ENCODE measurements around the gene NR2F6. TPM values are rescaled to one million over a fixed set of nuclear protein-coding genes. Genes with fewer than 3 reads are reported as not detected.
"Not testable (repeated sequence)": the region's sequence is repeated elsewhere in the genome, so short reads cannot be mapped to it uniquely, and the experiment has no call there.

Gene NR2F6
- total RNA-seq, 4 donors from 2014 or later = 57.2 to 119 (median 83.6) TPM

DNA sequence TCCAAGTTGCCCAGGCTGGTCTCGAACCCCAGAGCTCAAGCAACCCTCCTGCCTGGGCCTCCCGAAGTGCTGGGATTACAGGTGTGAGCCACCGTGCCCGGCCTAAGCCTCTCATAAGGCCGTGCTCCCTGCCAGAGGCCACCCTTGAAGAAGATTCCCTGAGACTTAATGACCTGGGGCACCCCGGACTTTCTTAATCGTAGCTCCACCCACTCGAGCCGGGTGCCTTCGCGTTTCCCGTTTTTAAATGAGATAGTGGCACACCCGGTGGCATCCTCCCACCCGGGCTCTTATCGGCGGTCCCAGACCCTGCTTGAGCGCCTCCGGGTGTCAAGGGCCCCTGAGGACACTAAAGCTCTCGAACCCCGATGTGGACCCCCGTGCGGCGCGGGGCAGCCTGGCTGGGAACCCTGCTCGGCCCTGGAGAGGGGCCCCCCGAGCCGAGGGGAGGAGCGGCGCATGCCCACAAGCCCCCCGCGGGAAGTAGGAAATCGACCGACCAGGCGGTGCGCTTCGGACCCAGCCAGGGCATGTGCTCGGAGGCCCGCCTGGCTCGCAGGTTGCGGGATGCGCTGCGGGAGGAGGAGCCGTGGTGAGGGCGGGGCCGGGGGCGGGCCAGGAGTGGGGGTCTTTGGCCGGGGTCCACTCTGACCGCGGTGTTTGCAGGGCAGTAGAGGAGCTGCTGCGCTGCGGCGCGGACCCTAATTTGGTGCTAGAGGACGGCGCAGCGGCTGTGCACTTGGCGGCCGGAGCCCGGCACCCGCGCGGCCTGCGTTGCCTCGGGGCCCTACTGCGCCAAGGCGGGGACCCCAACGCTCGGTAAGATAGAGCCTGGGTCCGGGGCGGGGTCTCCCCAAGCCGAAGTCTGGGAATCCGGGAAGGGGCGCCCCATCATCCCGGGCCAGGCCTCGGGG is 35.9 kb upstream of the NR2F6 start, which contains the start of gene ANKLE1:
Gene ANKLE1, plus strand, starts transcription at position 511 of the 914 bp plus-strand sequence. Its CDS starts 20 bp downstream, at position 531.
- intact Hi-C loops (cut with DNase I; ENCODE audit: low total_unique reads) = loop anchor here (10.0 kb wide), 1 partner anchor 77 kb away; no protein-coding TSS in a partner anchor

DNA sequence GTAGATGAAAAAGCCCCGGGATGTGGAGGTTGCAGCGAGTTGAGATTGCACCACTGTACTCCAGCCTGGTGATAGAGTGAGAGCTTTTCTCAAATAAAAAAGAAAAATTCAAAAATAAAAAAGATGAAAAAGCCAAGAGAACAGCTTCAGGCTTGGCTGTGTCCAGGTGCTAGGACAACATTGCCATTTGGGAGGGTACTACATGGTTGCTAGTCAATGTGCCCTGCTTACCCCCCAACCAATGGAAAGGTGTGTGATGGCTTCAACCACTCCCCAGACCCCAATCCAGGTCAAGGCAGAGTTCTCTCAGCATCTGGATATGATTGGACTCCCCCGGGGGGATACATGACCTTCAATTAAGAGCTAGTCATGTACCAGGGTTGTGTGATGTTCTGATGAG is 33.7 kb upstream of the NR2F6 start:
- intact Hi-C loops (cut with DNase I; ENCODE audit: low total_unique reads) = no loop called here
- WGBS, 2 donors = 83 to 87% methylated on average over 3 of the region's 3 CpGs
- no peak overlapping the region for H3K4me3 ChIP-seq (ENCODE audit: low read depth, poor library complexity, severe bottlenecking)
- TF ChIP-seq CTCF (IDR thresholded peaks at IDR 0.05) (no peak), POLR2A (IDR thresholded peaks at IDR 0.05) (no peak)
- no peak for DNase-seq (ENCODE audit: low spot score in 2 of 2)

More for the DNA sequence above, 35.9 kb upstream of the NR2F6 start, which contains the start of gene ANKLE1:
- WGBS, 2 donors = 6 to 12% methylated on average over 27 to 49 of the region's 75 CpGs
- TF ChIP-seq POLR2A (IDR thresholded peaks at IDR 0.05) = no peak
- TF ChIP-seq CTCF (IDR thresholded peaks at IDR 0.05) = no peak
- no peak within 1 kb of the TSS for H3K4me3 ChIP-seq (ENCODE audit: low read depth, poor library complexity, severe bottlenecking)
- no peak for DNase-seq (ENCODE audit: low spot score in 2 of 2)

DNA sequence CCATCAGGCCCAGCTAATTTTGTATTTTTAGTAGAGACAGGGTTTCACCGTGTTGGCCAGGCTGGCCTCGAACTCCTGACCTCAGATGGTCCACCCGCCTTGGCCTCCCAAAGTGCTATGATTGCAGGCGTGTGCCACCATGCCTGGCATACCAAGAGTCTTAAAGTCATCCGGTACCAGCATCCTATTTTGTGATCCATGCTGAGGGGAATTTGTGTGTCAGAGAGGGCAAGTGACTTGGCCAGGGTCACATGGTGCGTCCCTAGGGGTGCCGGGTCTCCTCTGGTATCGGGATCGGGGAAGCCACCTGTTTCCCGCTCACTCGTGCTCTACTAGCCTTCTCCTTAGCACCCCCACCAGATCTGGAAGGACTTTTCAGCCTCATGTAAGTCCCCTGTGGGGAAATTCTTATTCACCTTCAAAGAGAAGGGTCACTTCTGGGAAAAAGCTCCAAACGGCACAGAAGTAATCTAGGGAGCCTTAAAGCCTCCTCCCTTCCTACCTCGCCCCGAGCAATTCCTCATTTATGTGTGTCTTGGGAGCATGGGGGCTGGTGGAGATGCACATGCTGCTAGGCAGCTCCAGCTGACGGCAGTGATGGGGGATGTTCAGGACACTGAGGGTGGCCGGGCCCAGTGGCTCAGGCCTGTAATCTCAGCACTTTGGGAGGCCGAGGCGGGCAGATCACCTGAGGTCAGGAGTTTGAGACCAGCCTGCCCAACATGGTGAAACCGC is 29.9 kb upstream of the NR2F6 start:
- intact Hi-C loops (cut with DNase I; ENCODE audit: low total_unique reads) = no loop called here
- DNase-seq (ENCODE audit: low spot score in 2 of 2) = no peak
- WGBS, 2 donors = 87 to 93% methylated on average over 19 of the region's 19 CpGs
- no peak overlapping the region for H3K4me3 ChIP-seq (ENCODE audit: low read depth, poor library complexity, severe bottlenecking)
- TF ChIP-seq CTCF (IDR thresholded peaks at IDR 0.05) (no peak), POLR2A (IDR thresholded peaks at IDR 0.05) (no peak)

GRCh38 chr19:17274892-17275291 is 29.2 kb upstream of the NR2F6 start:
- H3K4me3 ChIP-seq (ENCODE audit: low read depth, poor library complexity, severe bottlenecking); intact Hi-C loops (cut with DNase I; ENCODE audit: low total_unique reads); DNase-seq (ENCODE audit: low spot score in 2 of 2): not testable (repeated sequence)
- 96% methylated on average over 3 of the region's 3 CpGs for WGBS, 2 donors

- WGBS, 2 donors = 92 to 96% methylated on average over 13 of the region's 13 CpGs
- no peak for TF ChIP-seq CTCF (IDR thresholded peaks at IDR 0.05)
- H3K4me3 ChIP-seq (ENCODE audit: low read depth, poor library complexity, severe bottlenecking) = no peak overlapping the region
- intact Hi-C loops (cut with DNase I; ENCODE audit: low total_unique reads) = no loop called here
- no peak for DNase-seq (ENCODE audit: low spot score in 2 of 2)
Measured at GRCh38 chr19:17268754-17269153, 23.0 kb upstream of the NR2F6 start.

Measured in lower leg skin (tissue), 4 donors.